Measurements from ENCODE around the gene RNF144A.

Gene RNF144A

GRCh38 chr2:6965071-6965795 is 48.0 kb downstream of the RNF144A start:
- TF ChIP-seq CTCF (IDR thresholded peaks at IDR 0.05) (no peak), ZFX (IDR thresholded peaks at IDR 0.05; ENCODE audit: borderline replicate concordance) (no peak)
- no peak overlapping the region for H3K27ac ChIP-seq

GRCh38 chr2:6966446-6966940 is 49.3 kb downstream of the RNF144A start:
- H3K27ac ChIP-seq, result no peak overlapping the region
- no peak for TF ChIP-seq ZFX (IDR thresholded peaks at IDR 0.05; ENCODE audit: borderline replicate concordance)
- TF ChIP-seq CTCF (IDR thresholded peaks at IDR 0.05), result no peak

GRCh38 chr2:6967301-6967700 is 50.1 kb downstream of the RNF144A start:
- no peak overlapping the region for H3K27ac ChIP-seq
- TF ChIP-seq CTCF (IDR thresholded peaks at IDR 0.05) (no peak), ZFX (IDR thresholded peaks at IDR 0.05; ENCODE audit: borderline replicate concordance) (no peak)

- TF ChIP-seq CTCF (IDR thresholded peaks at IDR 0.05) (no peak), ZFX (IDR thresholded peaks at IDR 0.05; ENCODE audit: borderline replicate concordance) (no peak)
- H3K27ac ChIP-seq, result no peak overlapping the region
Measured at GRCh38 chr2:6968319-6969100, 51.3 kb downstream of the RNF144A start.

GRCh38 chr2:6970551-6970950 is 53.3 kb downstream of the RNF144A start:
- no peak overlapping the region for H3K27ac ChIP-seq
- TF ChIP-seq ZFX (IDR thresholded peaks at IDR 0.05; ENCODE audit: borderline replicate concordance), result no peak
- no peak for TF ChIP-seq CTCF (IDR thresholded peaks at IDR 0.05)

- no peak for TF ChIP-seq ZFX (IDR thresholded peaks at IDR 0.05; ENCODE audit: borderline replicate concordance)
- TF ChIP-seq CTCF (IDR thresholded peaks at IDR 0.05), result no peak
- no peak overlapping the region for H3K27ac ChIP-seq
Measured at GRCh38 chr2:6970976-6971480, 53.8 kb downstream of the RNF144A start.

GRCh38 chr2:6971502-6971901 is 54.3 kb downstream of the RNF144A start:
- TF ChIP-seq ZFX (IDR thresholded peaks at IDR 0.05; ENCODE audit: borderline replicate concordance) (no peak), CTCF (IDR thresholded peaks at IDR 0.05) (no peak)
- no peak overlapping the region for H3K27ac ChIP-seq
